Measurements from ENCODE around the gene EMB.
"Not testable (repeated sequence)": the region's sequence is repeated elsewhere in the genome, so short reads cannot be mapped to it uniquely, and the experiment has no call there.

The EMB gene

DNA sequence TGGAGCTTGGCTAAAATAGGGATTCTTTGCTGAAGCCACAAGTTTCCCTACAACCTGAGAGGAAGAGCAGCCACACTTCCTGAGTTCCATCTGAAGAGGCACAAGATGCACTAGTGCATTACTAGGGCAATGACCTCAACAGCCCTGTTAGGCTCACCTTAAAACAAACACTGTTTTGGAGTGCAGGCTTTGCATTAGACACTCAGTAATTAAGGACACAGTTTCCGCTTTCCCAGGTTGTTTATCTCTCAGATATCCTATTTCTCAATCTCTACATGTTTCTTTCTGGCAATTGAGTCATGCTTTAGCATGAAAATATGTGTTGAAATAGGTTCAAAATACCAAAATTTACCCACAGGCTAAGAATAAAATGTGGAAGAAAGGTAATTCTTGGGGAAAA lies 34.2 kb downstream of the EMB start:
- no peak overlapping the region for H3K4me3 ChIP-seq (ENCODE audit: low read depth, low read length)
- ChIA-PET CTCF (no interaction called here), POLR2A (no interaction called here)
- TF ChIP-seq, protein P1, sequence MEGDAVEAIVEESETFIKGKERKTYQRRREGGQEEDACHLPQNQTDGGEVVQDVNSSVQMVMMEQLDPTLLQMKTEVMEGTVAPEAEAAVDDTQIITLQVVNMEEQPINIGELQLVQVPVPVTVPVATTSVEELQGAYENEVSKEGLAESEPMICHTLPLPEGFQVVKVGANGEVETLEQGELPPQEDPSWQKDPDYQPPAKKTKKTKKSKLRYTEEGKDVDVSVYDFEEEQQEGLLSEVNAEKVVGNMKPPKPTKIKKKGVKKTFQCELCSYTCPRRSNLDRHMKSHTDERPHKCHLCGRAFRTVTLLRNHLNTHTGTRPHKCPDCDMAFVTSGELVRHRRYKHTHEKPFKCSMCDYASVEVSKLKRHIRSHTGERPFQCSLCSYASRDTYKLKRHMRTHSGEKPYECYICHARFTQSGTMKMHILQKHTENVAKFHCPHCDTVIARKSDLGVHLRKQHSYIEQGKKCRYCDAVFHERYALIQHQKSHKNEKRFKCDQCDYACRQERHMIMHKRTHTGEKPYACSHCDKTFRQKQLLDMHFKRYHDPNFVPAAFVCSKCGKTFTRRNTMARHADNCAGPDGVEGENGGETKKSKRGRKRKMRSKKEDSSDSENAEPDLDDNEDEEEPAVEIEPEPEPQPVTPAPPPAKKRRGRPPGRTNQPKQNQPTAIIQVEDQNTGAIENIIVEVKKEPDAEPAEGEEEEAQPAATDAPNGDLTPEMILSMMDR (IDR thresholded peaks at IDR 0.05; ENCODE audit: insufficient read depth, low read length, missing control alignments): no peak
- DNase-seq (ENCODE audit: low read depth, low spot score): no peak

GRCh38 chr5:50401336-50401735 lies 39.8 kb downstream of the EMB start:
- no peak for DNase-seq (ENCODE audit: low read depth, low spot score)
- POLR2A ChIA-PET: no interaction called here
- CTCF ChIA-PET: no interaction called here
- H3K4me3 ChIP-seq (ENCODE audit: low read depth, low read length): no peak overlapping the region
- TF ChIP-seq, protein P1 (IDR thresholded peaks at IDR 0.05; ENCODE audit: insufficient read depth, low read length, missing control alignments): no peak

- POLR2A ChIA-PET; H3K4me3 ChIP-seq (ENCODE audit: low read depth, low read length); CTCF ChIA-PET: not testable (repeated sequence)
- peak; percentile 63 for DNase-seq (ENCODE audit: low read depth, low spot score)
These were observed 47.0 kb downstream of the EMB start for GRCh38 chr5:50393925-50394609.

DNA sequence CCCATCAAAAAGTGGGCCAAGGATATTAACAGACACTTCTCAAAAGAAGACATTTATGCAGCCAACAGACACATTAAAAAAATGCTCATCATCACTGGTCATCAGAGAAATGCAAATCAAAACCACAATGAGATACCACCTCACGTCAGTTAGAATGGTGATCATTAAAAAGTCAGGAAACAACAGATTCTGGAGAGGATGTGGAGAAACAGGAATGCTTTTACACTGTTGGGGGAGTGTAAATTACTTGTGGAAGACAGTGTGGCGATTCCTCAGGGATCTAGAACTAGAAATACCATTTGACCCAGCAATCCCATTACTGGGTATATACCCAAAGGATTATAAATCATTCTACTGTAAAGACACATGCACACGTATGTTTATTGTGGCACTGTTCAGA lies 48.8 kb downstream of the EMB start:
- POLR2A ChIA-PET; DNase-seq (ENCODE audit: low read depth, low spot score); CTCF ChIA-PET: not testable (repeated sequence)

DNA sequence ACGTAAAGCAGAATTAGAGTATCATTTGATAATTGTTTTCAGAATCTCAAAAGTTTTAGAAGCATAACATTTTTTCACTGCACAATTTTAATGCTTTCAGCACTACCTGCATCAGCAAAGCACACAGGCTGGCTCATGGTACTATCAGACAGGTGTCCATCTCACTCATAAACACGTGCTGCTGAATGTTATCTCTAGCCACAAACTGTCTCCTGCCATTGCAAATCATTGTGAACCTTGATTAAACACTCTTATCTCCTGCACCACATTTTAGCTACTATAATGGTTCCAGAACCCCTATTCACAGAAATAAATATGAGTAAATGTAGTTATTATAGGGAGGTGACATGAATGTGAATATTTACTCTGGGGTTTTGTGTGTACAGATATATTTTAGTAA lies 56.7 kb downstream of the EMB start:
- CTCF ChIA-PET: interaction anchor here (1.1 kb wide), 1 partner anchor 130 kb away, joined by 4 read pairs; no protein-coding TSS in a partner anchor
- DNase-seq (ENCODE audit: low read depth, low spot score); H3K4me3 ChIP-seq (ENCODE audit: low read depth, low read length); POLR2A ChIA-PET: not testable (repeated sequence)

More for the DNA sequence above, 48.8 kb downstream of the EMB start:
- not testable (repeated sequence) for H3K4me3 ChIP-seq (ENCODE audit: low read depth, low read length)

DNA sequence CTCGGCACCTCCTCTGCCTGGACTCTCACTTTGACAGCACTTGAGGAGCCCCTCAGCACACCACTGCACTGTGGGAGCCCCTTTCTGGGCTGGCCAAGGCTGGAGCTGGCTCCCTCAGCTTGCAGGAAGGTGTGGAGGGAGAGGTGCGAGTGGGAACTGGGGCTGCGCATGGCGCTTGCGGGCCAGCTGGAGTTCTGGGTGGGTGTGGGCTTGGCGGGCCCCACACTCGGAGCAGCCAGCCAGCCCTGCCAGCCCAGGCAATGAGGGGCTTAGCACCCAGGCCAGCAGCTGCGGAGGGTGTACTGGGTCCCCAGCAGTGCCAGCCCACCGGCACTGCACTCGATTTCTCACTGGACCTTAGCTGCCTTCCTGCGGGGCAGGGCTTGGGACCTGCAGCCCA lies 64.4 kb downstream of the EMB start:
- DNase-seq (ENCODE audit: low read depth, low spot score); CTCF ChIA-PET; POLR2A ChIA-PET; H3K4me3 ChIP-seq (ENCODE audit: low read depth, low read length): not testable (repeated sequence)

DNA sequence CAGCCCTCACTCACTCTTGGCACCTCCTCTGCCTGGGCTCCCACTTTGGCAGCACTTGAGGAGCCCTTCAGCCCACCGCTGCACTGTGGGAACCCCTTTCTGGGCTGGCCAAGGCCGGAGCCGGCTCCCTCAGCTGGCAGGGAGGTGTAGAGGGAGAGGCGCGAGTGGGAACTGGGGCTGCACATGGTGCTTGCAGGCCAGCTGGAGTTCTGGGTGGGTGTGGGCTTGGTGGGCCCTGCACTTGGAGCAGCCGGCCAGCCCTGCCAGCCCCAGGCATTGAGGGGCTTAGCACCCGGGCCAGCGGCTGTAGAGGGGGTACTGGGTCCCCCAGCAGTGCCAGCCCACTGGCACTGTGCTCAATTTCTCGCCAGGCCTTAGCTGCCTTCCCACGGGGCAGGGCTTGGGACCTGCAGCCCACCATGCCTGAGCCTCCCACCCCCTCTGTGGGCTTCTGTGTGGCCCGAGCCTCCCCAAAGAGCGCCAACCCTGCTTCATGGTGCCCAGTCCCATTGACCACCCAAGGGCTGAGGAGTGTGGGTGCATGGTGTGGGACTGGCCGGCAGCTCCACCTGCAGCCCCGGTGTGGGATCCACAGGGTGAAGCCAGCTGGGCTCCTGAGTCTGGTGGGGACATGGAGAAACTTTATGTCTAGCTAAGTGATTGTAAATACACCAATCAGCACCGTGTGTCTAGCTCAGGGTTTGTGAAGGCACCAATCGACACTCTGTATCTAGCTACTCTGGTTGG lies 71.6 kb downstream of the EMB start:
- POLR2A ChIA-PET; H3K4me3 ChIP-seq (ENCODE audit: low read depth, low read length); DNase-seq (ENCODE audit: low read depth, low spot score); CTCF ChIA-PET: not testable (repeated sequence)

GRCh38 chr5:50365426-50366251 lies 75.4 kb downstream of the EMB start:
- TF ChIP-seq, protein P1 (IDR thresholded peaks at IDR 0.05; ENCODE audit: insufficient read depth, low read length, missing control alignments): no peak
- H3K4me3 ChIP-seq (ENCODE audit: low read depth, low read length): no peak overlapping the region
- ChIA-PET CTCF (no interaction called here), POLR2A (no interaction called here)
- no peak for DNase-seq (ENCODE audit: low read depth, low spot score)

- H3K4me3 ChIP-seq (ENCODE audit: low read depth, low read length); POLR2A ChIA-PET; CTCF ChIA-PET; DNase-seq (ENCODE audit: low read depth, low spot score): not testable (repeated sequence)
These were observed 76.4 kb downstream of the EMB start for GRCh38 chr5:50364535-50365309.

Measured in AG04449 (cell line).